B cell (primary cell): ENCODE data around the gene RIPK3.

Experiments
- EZH2 ChIP-seq: IDR thresholded peaks from 2 replicates; pipeline ENCODE4 v1.6.1; 2012; ENCODE audit warnings: borderline replicate concordance, low read depth, mild to moderate bottlenecking, moderate library complexity, low read length; ENCODE audit not compliant: insufficient read depth, poor library complexity, severe bottlenecking
- TF ChIP-seq, protein P1 (sequence below): fragments of 200-600 bp; IDR thresholded peaks from one replicate; pipeline ENCODE4 v1.8.0; 2022; ENCODE audit warnings: antibody characterized with exemption, mild to moderate bottlenecking

DNA sequence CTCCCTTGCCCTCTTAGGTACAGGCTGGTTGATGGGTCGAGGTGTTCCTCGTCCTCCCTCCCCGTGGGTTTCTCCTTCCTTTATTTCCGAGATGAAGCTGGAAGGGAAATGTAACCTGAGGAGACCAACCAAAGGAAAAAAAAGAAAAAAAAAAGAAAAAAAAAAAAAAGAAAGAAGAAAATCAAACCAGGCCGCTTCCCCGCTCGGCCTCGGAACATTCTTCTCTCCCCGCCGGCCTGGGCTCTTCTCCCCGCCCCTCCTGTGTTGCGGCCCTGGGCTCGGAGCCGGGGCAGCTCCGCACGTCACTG is 26.6 kb upstream of the RIPK3 start:
- TF ChIP-seq, protein P1, sequence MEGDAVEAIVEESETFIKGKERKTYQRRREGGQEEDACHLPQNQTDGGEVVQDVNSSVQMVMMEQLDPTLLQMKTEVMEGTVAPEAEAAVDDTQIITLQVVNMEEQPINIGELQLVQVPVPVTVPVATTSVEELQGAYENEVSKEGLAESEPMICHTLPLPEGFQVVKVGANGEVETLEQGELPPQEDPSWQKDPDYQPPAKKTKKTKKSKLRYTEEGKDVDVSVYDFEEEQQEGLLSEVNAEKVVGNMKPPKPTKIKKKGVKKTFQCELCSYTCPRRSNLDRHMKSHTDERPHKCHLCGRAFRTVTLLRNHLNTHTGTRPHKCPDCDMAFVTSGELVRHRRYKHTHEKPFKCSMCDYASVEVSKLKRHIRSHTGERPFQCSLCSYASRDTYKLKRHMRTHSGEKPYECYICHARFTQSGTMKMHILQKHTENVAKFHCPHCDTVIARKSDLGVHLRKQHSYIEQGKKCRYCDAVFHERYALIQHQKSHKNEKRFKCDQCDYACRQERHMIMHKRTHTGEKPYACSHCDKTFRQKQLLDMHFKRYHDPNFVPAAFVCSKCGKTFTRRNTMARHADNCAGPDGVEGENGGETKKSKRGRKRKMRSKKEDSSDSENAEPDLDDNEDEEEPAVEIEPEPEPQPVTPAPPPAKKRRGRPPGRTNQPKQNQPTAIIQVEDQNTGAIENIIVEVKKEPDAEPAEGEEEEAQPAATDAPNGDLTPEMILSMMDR: no peak
- no peak for TF ChIP-seq EZH2
